Measurements from ENCODE around the gene ADGRF4.

ADGRF4 gene

GRCh38 chr6:47698342-47698787 lies at the start of gene ADGRF4:
Gene ADGRF4 (plus strand): TSS chr6:47698580. CDS start chr6:47707246, 8,666 bp downstream.
- DNase-seq (ENCODE audit: low spot score), result no peak

DNA sequence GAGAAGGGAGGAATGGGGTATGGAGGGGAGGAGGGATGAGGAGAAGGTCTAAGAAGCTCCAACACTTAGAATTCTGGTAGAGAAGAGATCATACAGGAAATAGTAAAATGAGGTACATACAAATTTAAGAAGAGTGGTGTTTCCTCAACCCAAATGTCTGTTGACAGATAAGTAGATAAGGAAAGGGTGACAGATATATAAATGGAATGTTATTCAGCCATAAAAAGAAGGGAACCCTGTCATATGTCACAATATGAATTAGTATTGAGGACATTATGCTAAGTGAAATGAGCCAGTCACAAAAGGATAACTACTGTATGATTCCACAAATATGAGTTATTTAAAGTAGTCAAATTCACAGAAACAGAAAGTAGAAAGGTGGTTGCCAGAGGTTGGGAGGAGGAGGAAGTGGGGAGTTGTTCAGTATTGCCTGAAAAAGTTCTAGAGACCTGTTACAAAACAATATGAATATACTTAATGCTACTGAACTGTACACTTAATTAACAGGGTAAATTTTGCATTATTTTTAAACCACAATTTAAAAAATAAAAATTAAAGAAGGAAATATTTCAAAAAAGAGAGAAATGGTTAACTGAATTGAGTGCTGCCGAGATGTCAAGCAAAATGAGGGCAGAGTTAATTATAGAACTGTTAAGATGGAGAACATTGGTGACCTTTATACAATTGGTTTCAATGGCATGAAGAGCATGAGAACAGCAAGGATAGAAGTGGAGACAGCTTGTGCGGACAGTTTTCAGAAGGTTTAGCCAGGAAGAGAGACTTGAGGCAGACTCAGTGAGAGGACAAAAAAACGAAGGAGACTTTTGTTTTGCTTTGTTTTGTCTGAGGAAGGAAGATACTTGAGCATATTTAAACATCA lies 47.6 kb upstream of the ADGRF4 start:
- DNase-seq (ENCODE audit: low spot score), result no peak

DNA sequence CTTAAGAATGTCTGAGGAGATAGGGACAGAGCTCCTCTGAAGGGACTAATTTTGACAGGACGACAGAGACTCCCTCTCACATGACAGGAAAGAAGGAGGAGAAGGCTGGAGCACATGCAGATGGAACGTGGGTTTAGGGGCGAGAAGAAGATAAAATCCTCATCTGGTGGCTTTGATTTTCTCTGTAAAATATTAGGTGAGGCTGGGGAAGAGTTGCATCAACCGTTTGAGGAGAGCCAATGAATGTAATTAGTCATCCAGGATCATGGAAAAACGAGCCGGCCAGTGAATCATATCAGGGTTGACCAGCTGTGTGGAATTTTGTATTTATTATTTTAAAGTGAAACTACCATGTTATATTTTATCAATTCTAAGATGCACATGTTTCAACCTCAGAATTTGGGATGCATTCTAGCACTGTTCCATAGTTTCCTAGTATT lies 46.9 kb upstream of the ADGRF4 start:
- DNase-seq (ENCODE audit: low spot score), result no peak

GRCh38 chr6:47653706-47654105 lies 44.7 kb upstream of the ADGRF4 start:
- DNase-seq (ENCODE audit: low spot score), result no peak

- no peak for DNase-seq (ENCODE audit: low spot score)
These were observed 44.1 kb upstream of the ADGRF4 start for GRCh38 chr6:47654255-47654654.

- no peak for DNase-seq (ENCODE audit: low spot score)
These were observed 42.4 kb upstream of the ADGRF4 start for GRCh38 chr6:47655719-47656595.

DNA sequence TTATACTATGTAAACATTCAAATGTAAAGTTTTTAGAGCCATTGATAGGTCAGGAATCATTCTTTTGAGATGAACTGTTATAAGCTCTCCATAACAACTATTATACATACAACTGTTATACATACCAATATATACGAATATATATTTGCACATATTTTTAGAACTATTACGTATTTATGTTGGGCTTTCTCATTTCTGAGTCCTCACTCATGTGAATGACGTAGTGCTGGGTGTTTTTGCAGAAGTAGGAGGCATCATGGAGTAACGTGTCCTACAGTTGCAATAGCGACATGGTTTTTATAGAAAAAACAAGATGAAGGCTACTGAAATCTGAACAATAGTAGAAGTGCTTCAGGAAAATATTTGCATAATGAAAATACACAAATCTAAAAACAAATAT lies 36.4 kb upstream of the ADGRF4 start:
- no peak for DNase-seq (ENCODE audit: low spot score)

DNA sequence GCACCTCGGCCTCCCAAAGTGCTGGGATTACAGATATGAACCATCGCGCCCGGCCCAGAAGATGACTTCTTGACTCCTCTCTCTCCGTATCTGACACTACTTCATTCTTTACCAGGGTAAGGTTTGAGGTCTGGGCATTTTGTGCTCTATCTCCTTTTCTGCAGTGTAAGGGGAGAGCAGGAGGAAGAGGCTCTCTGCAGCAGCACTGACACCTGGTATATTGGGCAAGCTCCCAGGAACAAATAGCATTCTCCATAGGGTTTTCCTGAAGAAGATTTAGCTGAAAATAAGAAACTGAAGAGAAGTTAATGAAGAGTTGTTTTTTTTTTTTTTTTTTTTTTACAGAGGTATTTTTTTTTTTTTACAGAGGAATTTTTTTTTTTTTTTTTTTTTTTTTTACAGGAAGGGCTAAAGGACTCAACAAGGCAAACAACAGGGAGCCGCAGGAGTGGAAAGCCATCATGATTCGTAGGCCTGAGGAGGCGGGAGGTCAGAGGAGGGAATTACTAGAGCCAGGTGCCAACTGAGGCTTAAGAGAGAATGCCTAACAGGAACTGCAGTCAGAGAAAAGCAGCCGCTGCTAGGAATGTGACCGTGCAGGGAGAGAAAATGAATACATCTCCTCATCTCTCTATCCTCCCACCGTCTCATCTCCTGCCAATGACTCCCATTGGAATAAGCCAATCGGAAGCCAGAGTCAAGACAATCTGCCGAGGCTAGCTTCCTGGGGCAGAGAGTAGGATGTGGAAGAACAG lies 34.7 kb upstream of the ADGRF4 start:
- no peak for DNase-seq (ENCODE audit: low spot score)

DNA sequence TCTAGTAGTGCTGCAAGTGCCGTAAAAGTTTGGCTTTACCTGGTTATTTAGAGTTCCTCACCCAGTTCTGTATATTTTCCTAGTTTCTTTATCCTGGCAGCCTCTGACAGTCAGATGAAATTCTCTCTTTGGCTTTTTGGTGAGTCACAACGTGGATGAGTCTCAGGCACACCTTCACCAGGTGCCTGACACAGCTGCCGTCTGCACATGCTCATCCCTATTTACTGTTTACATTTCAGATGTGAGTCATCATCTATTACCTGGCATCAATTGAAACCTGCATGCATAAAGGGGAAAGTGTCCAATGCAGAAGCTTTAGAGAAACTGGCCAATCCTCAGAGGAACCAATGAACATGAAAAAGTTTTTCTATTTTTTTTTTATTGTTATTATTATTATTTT lies 33.3 kb upstream of the ADGRF4 start:
- no peak for DNase-seq (ENCODE audit: low spot score)

DNA sequence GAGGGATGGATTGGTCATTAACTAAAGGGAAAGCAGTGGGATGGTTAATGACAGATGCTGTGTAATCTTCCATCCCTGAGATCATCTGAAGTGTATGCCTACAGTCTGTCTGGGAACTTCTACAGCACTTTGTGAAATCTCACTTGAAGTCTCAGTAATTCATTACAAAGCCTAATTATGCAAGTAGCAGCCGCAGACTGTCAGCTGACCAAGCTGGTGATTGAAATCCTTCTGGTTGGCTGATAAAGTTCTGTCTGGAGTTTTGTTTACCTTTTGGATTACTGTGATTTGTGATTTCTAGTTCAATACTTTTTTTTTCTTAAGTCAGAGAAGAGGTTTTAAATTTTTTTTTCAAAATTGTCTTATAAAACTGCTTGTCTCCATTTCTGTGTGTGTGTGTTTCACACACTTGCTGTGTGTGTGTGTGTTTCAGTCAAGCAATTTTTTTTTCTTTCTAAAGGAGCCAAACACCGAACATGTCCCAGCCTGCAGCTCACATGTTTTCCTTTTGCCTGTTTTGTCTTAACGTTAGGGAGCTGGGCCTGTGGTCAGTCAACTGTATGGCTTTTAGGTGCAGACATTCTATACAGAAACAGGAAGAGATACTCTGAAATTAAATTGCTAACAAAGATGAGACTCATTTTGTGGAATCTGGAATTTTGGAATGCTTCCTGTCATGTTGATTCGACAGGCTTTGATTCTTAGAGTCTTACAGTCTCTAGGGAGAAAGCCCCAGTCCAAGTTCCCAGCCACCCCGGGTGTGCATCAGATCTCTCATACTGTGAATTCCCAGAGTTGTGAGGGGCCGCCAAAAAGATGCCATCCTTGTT lies 28.5 kb upstream of the ADGRF4 start:
- DNase-seq (ENCODE audit: low spot score), result no peak

DNA sequence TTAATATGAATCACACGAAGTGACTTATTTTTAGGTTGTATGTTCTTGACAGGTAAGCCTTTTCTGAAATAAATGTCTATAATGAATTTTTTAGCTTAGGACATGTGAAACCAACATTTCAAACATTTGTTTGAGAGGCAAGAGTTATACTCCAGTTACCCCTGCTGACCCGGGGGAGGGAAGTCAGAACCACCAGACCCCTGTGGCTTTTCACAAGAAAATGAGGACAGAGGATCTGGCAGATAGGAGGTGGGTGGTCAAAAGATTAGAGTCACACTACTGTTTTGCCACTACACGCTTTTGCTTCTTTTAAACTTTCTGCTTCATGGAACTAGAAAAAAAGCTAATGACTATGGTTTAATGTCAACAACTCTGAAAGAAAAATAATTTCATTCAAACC lies 27.5 kb upstream of the ADGRF4 start:
- DNase-seq (ENCODE audit: low spot score), result no peak

DNA sequence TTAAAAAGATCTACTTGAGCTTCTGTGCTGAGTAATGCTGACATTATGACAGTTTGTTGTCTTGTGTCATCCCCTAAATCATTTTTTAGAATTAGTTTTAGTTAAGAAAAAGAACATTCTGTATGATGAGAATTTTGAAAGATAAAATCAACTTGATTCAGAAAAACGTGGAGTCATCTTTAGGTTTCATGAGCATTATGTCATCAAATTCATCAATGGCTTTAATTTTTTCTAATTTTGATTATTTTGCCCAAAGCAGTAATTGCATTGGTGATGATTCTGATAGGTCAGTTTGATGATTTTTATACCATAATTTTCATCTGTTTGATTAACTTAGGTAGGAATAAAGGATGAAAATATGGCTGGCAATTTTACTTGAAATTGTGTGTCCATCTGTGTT lies 26.6 kb upstream of the ADGRF4 start:
- DNase-seq (ENCODE audit: low spot score), result no peak

DNA sequence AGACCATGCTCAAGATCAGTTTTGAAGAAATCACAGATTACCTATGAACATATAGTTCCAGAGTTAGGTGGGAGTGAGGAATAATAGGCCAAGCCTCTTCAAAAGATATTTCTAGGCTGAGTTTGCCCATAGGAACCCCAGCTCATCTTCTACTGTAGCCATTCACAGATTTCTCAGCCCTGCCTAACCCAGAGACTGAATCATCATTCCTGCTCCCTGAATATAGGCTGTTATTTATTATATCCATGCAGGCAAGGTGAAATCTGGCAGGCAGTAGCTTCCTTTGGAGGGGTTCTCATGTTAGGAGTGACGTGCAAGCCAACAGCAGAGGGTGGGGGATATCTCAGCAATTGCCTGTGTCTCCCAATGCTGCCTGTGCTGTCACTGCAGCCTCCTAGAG lies 25.6 kb upstream of the ADGRF4 start:
- no peak for DNase-seq (ENCODE audit: low spot score)

DNA sequence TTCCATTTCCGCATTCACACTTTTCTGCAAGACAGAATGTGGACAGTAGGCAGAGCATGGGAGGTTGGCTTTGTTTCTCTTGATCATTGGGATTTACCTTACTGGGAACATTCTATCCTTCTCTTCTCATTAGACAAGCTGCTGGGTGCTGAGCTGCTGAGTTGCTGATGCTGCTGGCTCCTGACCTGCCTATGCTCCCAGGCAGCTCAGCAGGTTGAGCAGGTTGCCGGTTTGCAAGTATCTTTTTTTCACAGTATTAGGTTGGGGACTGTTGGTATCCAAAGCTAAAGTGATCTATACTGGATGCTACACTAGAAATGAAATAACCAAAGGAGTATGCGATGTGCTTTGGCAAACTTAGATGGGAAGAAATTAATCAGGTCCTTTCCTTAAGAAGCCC lies 23.7 kb upstream of the ADGRF4 start:
- no peak for DNase-seq (ENCODE audit: low spot score)

DNA sequence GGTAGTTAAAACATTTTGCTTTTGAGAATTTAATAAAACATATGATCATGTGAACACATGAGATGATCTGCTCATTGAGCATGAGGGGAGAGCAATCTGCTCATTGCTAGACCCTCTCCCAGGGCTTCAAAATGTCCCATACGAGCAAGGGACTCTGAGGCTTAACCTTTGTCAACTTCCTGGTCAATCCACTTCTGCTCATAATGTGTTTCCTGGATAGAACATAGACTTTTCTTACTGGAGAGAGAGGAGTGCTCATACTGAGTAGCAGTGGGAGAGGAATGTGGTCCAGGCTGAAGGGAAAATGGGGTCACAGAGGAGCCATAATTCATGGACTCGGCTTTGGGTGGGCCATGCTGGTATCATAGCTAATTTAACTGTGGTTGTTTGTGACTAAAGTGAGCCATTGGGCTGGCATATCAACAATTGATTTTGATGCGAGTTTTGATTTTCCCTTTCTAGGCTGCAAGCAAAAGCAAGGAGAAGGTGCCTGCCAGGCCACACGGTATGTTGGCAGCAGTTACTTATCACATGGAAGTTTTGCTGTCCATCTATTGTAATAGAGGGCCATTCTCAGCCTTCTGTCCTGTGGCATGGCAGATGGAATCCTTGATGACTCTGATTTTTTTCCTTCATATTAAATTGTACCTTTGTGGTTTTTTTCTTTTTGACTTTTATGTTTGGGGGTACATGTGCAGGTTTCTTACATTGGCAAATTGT lies 20.8 kb upstream of the ADGRF4 start:
- DNase-seq (ENCODE audit: low spot score), result no peak

GRCh38 chr6:47678739-47679138 lies 19.6 kb upstream of the ADGRF4 start:
- DNase-seq (ENCODE audit: low spot score), result no peak

DNA sequence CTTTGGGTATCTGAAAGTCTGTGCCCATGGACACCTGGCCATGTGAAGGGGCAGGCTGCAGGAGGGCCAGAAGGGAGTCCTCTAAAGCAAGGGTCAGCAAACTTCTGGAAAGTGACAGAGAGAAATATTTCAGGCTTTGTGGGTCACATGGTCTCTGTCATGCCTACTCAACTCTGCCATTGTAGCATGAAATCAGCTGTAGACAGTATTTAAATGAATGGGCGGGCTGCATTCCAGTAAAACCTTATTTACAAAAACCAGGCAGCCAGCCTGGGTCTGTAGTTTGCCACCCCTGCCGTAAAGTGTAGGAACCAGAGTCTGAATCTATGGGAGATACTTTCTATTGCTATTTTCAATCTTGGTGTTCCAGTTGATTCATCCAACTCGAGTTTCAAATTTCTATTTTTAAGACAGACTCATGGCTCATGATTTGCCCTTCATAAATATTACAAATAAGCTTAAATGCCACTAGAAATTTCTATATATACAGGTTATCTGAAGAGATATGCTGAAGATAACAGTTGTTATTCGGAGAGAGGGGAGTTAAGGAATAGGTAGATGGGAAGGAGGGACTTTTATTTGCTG lies 19.0 kb upstream of the ADGRF4 start:
- no peak for DNase-seq (ENCODE audit: low spot score)

DNA sequence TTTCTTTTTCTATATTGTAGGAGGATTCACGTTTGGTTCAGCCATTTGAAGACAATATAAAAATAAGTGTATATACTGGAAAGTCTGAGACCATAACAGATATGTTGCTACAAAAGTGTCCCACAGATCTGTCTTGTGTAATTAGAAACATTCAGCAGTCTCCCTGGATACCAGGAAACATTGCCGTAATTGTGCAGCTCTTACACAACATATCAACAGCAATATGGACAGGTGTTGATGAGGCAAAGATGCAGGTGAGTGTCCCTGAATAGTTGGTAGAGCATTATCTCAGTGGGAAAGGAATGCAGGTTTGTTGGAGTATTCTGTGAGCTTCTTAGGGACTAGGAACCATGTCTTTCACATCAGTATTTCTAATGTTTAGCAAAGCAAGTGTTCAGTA lies 18.3 kb upstream of the ADGRF4 start:
- no peak for DNase-seq (ENCODE audit: low spot score)

DNA sequence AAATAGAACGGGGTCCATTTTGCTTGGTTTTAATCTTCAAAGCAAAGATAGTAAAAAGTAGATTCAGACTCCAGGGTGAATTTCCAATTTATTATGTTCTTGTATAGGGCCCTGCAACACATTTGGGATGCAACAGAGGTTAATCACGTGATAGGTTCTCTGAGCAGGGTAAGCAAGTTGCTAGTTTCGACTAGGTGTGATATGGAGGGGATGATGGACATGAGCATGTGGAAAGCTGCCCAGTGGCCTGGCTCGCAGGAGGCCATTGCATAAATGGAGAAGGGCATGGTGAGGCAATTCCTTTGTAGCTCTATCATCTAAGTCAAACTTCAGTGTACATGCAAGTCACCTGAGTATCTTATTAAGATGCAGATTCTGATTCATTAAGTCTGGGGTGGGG lies 17.7 kb upstream of the ADGRF4 start:
- no peak for DNase-seq (ENCODE audit: low spot score)

All from germinal center (tissue), 1 donor.